CD4-positive, alpha-beta T cell treated with Interleukin-17A for 4 hours (primary cell): Measurements from ENCODE around the gene DIPK1B.

Source experiments
- DNase-seq: peaks from one replicate; pipeline ENCODE4 v3.0.0-alpha.2; 2020; ENCODE audit warnings: mixed read lengths

DIPK1B gene

GRCh38 chr9:136673088-136673974, 39.0 kb upstream of the DIPK1B start:
- no peak for DNase-seq

DNA sequence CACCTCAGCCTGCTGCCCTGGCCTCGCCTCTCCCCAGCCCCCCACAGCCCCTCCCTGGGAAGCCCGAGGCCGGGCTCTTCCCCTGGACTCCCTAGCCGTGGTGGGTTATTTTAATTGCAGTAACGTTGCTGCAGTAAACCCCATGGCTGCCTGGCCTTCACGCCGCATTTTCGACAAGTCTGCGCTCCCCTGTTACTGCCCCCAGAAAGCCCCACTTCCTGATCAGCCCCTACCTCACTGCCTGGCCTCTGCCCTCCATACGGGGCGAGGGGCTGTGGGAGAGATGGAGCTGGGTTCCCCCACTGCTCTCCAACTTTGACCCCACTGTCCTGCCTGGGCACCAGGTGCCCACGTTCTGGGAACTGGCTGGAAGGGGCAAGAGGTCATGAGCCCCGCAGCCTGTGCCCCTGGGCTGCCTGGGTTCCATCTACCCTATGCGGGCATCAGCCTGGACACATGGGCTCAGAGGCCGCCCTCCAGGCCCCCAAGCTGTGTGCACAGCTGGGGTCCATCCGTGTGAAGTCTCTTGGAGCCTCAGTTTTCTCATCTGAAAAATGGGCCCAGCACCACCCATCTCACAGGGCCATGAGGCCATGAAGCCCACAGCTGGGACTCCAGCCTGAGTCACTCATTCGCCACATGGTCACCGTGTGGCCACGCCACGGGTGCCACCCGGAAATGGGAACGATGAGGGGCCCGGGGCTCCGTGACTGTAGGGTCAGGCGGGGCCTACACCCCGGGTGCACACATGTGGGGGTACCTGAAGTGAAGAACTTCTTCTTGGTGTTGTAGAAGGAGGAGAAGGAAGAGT, 38.2 kb upstream of the DIPK1B start:
- no peak for DNase-seq

DNA sequence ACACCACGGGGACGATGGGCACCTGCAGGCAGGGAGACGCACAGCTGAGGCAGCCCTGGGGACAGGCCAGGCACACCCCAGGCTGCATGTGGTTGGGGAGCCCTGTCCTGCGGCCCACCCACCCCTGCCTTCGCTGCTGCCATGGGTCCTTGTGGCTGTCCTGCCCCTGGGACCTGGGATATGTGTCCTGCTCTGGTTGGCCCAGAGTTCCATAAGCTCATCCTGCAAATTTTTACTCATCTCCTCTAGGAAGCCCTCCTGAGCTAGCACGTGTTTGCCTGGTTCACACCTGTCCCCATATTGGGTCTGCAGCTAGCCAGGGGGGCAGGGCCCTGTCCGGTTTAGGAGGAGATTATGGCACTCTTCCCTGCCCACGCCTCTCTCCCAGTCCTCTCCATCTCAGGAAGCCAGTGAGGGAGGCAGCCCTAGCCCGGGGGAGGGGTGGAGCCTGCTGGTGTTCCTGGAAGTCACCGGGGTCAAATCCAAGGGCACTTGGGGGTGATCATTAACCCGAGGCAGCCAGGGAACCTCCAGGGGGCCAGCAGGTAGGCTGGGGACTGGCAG, 37.5 kb upstream of the DIPK1B start:
- DNase-seq, result no peak

DNA sequence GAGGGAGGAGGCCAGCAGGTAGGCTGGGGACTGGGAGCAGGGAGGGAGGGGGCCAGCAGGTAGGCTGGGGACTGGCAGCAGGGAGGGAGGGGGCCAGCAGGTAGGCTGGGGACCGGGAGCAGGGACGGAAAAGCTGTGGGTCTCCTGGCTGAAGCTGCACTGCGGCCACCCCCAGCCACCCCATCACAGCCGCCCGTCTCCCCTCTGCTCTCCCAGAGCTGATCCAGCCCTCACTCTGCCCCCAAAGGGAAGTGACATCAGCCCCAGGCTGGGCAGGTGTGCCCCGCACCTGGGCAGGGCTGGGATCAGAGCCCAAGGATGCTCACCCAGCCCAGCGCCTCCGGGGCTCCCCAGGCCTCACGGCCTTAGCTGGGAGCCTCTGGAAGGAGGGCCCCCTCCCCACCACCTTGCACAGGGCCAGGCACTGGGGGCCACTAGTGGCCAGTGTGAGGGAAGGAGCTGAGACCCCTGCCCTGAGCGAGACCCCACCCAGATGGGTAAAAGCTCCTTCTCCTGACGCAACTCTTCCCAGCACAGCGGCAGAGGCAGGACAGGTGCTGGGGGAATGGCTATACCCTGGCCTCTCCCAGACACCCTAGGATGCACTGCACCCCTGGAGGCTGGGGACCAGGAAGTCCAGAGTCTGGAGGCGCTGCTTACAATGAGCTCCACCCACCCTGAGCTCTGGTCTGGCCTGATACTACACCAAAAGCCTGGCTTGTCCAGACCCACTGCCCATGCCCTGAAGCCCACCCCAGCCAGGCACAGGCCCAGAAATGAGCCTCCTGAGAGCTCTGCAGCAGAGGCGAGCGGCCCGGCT, 36.7 kb upstream of the DIPK1B start:
- DNase-seq, result no peak

- DNase-seq, result no peak
These were observed 36.0 kb upstream of the DIPK1B start for GRCh38 chr9:136676297-136676794.

- no peak for DNase-seq
These were observed 35.3 kb upstream of the DIPK1B start for GRCh38 chr9:136676920-136677686.

DNA sequence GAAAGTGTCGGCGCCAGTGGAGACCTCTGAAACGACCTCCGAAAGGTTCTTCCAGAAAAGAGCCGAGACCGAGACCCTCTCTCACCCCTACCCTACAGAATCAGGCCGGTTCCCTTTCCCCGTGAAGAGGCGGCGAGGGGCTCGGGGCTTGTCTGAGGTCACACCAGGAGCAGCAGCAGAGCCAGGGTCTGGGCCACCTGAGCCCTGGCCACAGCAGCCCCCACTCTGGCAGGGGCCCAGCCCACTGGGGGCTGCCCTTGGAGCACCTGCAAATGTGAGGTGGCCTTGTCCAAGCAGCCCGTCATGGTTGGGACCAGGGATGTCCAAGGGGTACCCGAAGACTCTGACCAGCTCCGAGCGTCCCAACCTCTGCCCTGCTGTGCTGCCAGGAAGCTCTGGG, 34.3 kb upstream of the DIPK1B start:
- DNase-seq, result no peak

- no peak for DNase-seq
These were observed 33.7 kb upstream of the DIPK1B start for GRCh38 chr9:136678624-136679023.

- DNase-seq, result no peak
These were observed 32.9 kb upstream of the DIPK1B start for GRCh38 chr9:136679431-136679941.

DNA sequence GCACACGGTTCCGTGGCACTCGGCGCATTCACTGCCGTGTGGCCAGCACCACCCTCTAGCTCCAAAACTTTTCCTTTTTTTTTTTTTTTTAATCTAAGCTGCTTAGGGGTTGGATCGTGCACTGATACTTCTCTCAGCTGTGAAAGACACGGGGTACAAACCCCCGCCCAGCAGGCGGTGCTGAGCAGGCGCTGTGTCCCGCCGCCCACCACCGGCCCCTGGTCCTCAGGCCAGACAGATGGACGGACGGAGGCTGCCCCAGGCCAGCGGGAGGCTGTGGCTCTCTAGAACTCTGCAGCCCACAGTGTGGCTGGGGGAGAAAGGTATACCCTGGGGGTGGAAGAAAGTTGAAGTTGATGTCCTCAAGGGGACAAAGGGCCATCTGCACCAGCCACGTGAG, 31.3 kb upstream of the DIPK1B start:
- no peak for DNase-seq

DNA sequence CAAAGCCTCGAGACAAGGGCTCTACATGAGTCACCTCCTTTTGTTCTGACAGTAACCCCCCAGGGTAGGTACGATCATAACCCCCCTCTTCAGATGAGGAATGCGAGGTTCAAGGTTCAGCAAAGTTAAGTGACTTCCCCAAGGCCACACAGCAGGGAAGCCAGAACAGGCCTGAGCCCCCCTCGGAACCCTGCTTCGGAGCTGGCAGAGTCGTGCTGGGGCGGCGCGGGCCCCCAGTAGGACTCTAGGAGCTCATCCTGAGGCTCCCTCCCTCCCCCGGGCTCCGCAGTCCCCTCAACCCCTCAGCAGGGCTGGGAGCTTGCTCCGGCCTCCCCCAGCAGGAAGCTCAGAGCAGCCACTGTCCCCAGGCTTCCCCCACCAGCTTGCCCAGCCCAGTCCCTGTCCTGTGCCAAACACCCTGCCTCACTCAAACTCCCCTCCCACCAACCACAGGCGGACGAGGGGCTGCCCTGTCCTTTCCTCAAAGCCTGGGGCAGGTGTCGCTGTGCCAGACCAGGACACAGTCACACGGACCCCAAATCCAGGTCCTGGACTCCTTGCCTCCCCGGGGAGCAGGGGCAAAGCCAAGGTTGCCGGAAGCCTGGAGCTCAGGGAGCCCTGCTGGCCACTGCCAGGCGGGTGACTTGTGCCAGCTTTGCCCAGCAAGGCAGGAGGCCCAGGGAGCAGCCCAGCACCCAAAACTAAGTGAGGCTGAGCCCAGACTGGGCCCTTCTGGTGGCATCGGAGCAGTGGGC, 30.2 kb upstream of the DIPK1B start:
- no peak for DNase-seq

DNA sequence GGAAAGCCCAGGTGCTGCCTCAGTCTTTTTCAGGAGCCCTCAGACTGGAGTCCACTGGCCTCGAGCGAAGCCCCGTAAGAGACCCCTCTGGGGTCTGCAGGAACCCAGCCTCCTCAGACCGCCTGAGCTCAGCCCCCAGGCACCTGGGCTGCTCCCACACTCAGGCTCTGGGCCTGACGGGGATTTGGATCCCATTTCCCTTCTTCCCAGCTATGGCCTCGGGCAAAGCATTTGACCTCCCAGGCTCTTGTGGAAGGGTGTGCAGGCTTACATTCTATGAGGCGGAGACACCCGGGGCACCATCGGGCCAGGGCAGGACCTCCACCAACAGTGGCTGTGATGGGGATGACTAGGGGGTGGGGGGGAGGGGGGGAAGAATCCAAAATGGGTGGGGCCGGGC, 29.7 kb upstream of the DIPK1B start:
- DNase-seq, result no peak

- DNase-seq, result no peak
These were observed 29.1 kb upstream of the DIPK1B start for GRCh38 chr9:136683173-136683745.

GRCh38 chr9:136683755-136684154, 28.6 kb upstream of the DIPK1B start:
- no peak for DNase-seq

DNA sequence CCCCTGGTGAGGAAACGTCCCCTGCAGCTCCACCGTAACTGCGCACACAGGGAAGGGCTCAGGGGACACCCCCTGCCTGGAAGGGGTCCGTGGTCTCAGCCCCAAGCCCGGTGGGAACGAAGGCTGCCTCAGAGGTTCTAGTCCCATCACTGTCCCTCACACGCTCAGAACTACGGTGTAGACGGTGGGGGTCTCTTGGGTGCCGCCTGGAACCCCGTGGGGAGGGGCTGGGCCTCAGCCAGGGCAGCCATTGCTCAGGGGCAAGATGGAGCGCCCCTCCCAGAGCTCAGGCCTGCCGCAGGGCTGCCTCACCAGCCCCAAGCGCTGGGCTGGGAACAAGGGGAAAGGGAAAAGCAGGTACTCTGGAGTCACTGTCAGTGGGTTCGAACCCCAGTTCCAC, 28.0 kb upstream of the DIPK1B start:
- no peak for DNase-seq

- no peak for DNase-seq
These were observed 27.6 kb upstream of the DIPK1B start for GRCh38 chr9:136684799-136685198.

GRCh38 chr9:136685216-136685615, 27.2 kb upstream of the DIPK1B start:
- no peak for DNase-seq

- DNase-seq, result no peak
These were observed 26.4 kb upstream of the DIPK1B start for GRCh38 chr9:136685790-136686533.

GRCh38 chr9:136686534-136686793, 25.9 kb upstream of the DIPK1B start:
- no peak for DNase-seq
